ENCODE data around the gene SGCA. TPM values are rescaled to one million over a fixed set of nuclear protein-coding genes. Genes with fewer than 3 reads are reported as not detected.

SGCA gene
- 0.68 TPM for polyA plus RNA-seq (2012; ENCODE audit: missing spikeins)

DNA sequence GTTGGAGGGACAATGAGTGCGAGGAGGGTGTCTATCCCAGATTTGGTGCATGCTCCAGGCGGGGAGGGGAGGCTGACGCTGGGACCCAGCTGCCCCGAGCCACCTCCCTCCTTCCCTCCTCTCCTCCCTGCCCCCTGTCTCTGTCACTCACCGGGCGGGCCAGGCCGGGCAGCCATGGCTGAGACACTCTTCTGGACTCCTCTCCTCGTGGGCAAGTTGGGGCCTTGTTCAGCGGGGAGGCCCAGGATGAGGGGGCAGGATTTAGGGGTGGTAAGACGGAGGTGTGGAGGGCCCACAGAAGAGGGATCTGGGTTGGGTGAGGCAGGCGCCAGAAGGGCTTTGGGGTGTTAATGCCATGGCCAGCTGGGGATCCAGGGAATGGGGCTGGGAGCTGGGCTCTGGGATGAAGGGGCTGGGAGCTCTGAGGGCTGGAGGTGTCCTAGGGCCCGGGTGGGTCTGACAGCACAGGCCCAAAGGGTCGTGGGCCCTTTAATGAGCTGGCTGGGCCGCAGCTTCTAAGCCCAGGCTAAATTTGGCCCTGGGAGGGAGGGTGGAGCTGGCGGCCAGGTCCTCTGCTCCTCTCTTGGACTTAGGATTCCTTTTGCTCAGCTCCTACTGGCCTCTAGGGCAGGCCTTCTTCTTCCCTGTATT lies at the start of gene SGCA:
Gene SGCA, plus strand, starts transcription at position 139 of the 651 bp plus-strand sequence. Its CDS starts 36 bp downstream, at position 175.
- no peak for TF ChIP-seq TAF1 (IDR thresholded peaks at IDR 0.05; ENCODE audit: borderline replicate concordance, low read depth, low read length)
- TF ChIP-seq POLR2A (IDR thresholded peaks at IDR 0.05; ENCODE audit: low read depth, low read length), result no peak
- TF ChIP-seq POLR2AphosphoS5 (IDR thresholded peaks at IDR 0.05; ENCODE audit: low read depth, low read length), result no peak
- no peak for DNase-seq (ENCODE audit: insufficient read length)
- no peak for FAIRE-seq

DNA sequence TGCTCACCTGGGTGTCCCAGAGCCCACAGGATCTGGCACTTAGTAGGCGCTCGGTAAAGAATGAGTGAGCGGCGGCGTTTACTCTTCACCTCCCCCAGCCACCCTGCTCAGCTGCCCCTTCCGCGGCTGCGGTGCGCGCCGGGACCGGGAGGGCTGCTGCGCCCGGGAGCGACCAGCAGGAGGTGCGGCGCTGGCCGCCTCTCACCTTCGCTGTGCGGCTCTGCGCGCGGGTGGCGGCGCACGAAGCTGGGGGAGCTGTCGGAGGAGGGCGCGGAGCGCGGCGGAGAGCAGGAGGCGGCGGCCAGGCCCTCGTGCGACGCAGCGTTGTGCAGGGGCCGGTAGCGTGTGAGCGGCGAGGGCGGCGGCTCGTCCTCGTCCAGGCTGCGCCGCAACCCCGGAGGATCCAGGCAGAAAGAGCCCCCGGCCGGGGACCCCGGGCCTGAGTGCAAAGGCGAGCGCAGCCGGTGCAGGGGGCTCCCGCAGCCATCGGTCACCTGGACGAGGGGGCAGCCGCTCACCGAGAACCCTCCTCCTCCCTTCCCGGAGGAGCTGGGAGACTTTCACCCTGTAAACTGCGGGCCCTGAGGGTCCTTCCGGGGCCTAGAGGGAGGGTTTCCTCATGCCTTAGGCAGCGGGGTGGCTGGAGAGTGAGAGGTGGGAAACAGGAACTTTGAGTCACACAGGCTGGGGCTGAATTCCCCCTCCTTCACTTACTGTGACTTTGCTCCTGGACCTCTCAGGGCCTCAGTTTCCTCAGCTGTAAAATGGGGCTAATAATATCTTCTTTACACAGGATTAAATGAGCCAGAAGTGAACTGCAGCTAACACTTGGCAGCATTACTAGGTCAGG lies 48.4 kb upstream of the SGCA start:
- TF ChIP-seq TAF1 (IDR thresholded peaks at IDR 0.05; ENCODE audit: borderline replicate concordance, low read depth, low read length), result no peak
- peak; percentile 58 for DNase-seq (ENCODE audit: insufficient read length)
- FAIRE-seq, result no peak

DNA sequence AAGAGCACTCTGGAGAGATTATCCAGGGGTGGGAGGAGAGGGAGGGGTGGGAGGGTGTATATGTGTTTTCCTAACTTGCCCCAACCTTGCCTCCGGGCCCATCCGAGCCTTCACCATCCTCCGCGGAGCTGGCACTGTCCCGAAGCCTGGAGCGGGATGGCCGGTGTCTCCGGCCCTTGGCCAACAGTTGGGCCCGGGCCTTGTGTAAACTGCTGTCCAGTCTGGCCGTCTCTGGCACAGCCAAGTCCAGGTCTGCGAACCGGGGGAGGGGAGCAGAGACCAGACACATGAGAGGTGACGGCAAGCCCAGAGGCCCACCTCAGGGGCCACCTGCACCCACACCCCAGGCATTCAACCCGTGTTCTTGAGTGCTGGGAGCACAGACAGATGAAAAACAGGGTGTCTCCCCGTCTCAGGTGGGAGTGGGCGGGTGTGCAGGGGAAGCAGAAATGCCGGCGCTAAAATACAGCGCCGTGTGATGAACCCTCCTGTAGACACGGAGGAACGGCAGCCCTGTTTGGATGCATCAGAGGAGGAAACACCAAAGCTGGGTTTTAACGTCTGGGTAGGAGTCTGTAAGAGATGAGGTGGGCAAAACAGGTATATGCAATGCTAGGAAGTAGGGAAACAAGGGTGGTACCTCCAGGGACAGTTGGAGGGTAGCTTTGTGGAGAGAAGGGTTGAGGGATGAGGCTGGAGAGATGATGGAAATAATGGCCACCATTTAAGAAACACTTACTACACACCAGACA lies 47.6 kb upstream of the SGCA start:
- no peak for DNase-seq (ENCODE audit: insufficient read length)
- TF ChIP-seq POLR2AphosphoS5 (IDR thresholded peaks at IDR 0.05; ENCODE audit: low read depth, low read length) (no peak), POLR2A (IDR thresholded peaks at IDR 0.05; ENCODE audit: low read depth, low read length) (no peak), TAF1 (IDR thresholded peaks at IDR 0.05; ENCODE audit: borderline replicate concordance, low read depth, low read length) (no peak)
- no peak for FAIRE-seq

DNA sequence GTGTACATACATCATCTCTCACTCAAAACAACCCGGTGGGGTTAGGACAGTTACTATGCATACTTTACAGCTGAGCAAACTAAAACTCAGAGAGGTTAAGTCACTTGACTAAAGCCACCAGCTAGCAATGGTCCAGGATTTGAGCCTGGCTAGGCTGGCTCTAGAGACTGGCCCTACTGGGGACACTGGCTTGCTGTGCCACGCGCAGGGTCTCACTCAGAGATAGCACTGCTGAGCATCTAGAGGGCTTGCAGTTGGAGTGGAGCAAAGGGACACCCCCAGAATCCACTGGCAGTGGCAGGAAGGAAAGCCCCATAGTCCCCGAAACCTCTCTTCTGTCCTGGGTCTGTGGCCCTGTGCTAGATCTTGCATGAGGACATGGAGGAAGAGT lies 47.0 kb upstream of the SGCA start:
- FAIRE-seq, result no peak
- TF ChIP-seq POLR2A (IDR thresholded peaks at IDR 0.05; ENCODE audit: low read depth, low read length), result no peak
- no peak for TF ChIP-seq TAF1 (IDR thresholded peaks at IDR 0.05; ENCODE audit: borderline replicate concordance, low read depth, low read length)
- no peak for TF ChIP-seq POLR2AphosphoS5 (IDR thresholded peaks at IDR 0.05; ENCODE audit: low read depth, low read length)

DNA sequence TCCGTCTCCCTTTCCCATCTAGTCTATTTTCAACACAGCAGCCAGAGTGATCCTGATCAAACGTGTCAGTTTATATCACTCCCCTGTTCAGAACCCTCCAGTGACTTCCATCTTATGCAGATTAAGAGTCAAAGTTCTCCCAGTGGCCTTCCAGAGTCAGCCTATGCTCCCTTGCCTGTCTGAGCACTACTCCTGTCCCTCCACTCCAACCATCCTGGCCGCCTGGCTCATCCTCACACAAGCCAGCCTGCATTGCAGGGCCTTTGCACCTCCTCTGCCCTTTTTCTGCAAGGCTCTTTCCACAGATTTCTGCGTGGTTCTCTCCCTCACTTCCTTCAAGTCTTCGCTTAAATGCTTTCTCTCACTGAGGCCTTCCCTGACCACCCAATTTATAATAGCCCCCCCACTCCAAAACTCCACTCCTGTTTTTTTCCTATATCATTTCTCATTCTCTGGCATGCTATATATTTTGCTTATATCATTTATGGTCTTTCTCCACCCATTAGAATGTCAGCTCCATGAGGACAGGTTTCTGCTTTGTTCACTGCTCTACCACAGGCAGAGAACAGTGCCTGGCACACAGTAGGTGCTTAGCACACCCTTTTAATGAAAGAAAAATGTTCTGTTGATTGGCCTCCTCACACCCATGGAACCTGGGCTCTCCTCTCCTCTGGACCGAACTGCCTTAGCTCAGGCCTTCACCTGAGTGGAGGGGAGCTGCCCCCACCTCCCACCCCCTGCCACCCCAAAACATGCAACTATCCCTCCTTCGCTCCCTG lies 45.1 kb upstream of the SGCA start:
- DNase-seq (ENCODE audit: insufficient read length) (no peak), FAIRE-seq (no peak)
- TF ChIP-seq TAF1 (IDR thresholded peaks at IDR 0.05; ENCODE audit: borderline replicate concordance, low read depth, low read length) (no peak), POLR2A (IDR thresholded peaks at IDR 0.05; ENCODE audit: low read depth, low read length) (no peak), POLR2AphosphoS5 (IDR thresholded peaks at IDR 0.05; ENCODE audit: low read depth, low read length) (no peak)

More for the DNA sequence above, 47.0 kb upstream of the SGCA start:
- no peak for DNase-seq (ENCODE audit: insufficient read length)

DNA sequence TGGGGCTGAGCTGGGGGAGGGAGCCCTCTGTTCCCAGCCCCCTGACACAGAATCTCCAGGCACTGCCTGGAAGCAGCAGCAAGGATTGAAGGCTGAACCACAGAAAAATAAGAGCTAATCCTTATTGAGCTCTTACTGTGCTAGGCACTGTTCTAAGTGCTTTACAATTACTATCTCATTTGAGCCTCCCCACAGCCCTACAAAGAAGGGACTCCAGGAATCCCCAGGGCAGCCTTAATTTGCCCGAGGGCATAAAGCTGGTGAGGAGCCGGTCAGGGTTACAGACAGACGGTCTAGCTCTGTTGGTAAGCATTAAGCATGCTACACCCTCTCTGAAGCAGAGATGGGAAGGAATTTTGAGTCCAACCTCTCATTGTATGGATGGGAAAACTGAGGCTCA lies 42.9 kb upstream of the SGCA start:
- TF ChIP-seq POLR2AphosphoS5 (IDR thresholded peaks at IDR 0.05; ENCODE audit: low read depth, low read length) (no peak), TAF1 (IDR thresholded peaks at IDR 0.05; ENCODE audit: borderline replicate concordance, low read depth, low read length) (no peak), POLR2A (IDR thresholded peaks at IDR 0.05; ENCODE audit: low read depth, low read length) (no peak)
- no peak for FAIRE-seq
- DNase-seq (ENCODE audit: insufficient read length), result no peak

DNA sequence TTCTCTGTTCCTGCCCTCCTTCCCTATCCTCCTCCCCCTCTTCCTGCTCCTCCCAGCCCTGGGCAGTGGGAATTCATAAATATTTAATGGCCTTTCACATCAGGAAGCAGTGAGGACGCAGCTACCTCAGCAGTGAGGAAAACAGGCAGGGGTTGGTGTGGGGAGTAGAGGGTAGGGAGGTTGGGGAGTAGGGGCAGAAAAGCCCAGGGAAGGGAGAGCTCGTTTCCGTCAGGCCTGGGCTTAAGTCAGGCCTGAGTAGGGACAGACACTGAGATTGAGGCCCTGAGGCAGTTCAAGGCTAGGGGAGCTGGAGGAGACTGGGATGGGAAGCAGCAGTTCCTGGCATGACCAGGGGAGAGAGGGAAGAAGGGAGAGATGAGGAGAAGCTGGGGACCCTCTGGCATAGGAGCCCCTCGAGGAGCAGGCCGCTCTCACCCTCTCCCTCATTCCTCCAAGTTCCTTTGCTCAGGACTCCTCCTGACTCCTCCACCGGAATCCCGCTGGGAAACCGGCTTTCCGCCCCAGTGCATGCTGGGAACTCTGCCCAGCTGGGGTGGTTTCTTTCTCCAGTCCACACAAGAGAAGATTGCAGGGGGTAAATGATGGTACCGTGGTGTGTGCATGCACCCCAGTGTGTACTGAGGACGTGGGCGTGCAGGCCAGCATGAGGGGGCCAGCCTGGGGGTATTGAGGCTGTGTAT lies 42.0 kb upstream of the SGCA start:
- DNase-seq (ENCODE audit: insufficient read length) (no peak), FAIRE-seq (no peak)
- no peak for TF ChIP-seq POLR2A (IDR thresholded peaks at IDR 0.05; ENCODE audit: low read depth, low read length)
- TF ChIP-seq POLR2AphosphoS5 (IDR thresholded peaks at IDR 0.05; ENCODE audit: low read depth, low read length), result no peak
- TF ChIP-seq TAF1 (IDR thresholded peaks at IDR 0.05; ENCODE audit: borderline replicate concordance, low read depth, low read length), result no peak

DNA sequence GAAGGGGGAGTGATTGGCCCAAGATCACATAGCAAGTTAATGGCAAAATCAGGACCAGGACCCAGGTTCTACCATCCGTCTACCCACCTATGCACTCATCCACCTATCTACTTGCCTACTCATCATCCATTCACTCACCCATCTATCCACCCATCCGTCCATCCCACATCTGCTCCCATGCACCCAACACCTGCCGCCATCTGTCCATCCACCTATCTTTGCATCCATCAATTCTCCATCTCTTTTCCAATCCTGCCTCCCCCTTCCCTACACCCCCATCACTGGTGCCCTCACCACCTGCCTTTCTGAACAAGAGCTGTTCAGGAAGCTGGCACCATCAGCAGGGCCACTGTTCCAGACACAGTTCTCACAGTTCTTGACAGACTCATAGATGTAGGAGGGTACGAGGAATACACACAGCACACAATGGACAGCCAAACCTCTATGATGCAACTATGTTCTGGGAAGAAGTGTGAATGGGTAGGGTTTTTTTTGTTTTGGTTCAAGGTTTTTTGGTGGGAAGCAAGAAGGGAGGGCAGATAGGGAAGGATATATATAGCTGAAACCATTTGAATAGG lies 40.3 kb upstream of the SGCA start:
- TF ChIP-seq POLR2A (IDR thresholded peaks at IDR 0.05; ENCODE audit: low read depth, low read length) (no peak), TAF1 (IDR thresholded peaks at IDR 0.05; ENCODE audit: borderline replicate concordance, low read depth, low read length) (no peak), POLR2AphosphoS5 (IDR thresholded peaks at IDR 0.05; ENCODE audit: low read depth, low read length) (no peak)
- FAIRE-seq (no peak), DNase-seq (ENCODE audit: insufficient read length) (no peak)

DNA sequence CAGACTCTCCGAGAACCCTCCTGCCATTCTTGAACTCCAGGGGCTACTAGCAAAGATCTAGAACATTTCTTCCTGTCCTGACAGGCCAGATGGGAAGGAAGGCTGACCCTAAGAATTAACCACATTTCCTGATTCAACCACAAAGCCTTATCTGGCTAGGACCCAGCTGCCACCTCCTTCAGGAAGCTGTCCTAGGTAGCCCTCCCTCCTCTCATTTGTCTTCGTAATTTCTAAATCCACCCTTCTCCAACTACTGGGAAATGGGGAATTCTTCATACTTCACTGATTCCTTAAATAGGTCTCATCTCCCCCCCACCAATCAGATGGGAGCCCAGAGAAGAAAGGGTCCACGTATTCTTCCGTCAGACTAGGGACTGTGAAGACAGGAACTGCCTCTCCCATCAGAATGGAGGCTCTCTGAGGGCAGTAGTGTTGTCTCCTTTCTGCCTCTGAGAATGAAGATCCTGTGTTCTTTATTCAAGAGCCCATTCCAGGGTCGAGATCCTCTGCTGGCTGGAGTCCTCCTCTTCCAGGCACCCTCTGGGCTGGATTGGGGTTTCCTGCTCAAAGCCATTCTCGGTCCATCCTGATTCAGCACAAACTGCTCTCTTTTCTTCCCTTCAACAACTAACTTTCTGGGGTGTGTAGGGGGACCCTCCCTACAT lies 38.0 kb upstream of the SGCA start:
- TF ChIP-seq POLR2AphosphoS5 (IDR thresholded peaks at IDR 0.05; ENCODE audit: low read depth, low read length), result no peak
- no peak for TF ChIP-seq POLR2A (IDR thresholded peaks at IDR 0.05; ENCODE audit: low read depth, low read length)
- no peak for TF ChIP-seq TAF1 (IDR thresholded peaks at IDR 0.05; ENCODE audit: borderline replicate concordance, low read depth, low read length)
- FAIRE-seq (peak; percentile 17), DNase-seq (ENCODE audit: insufficient read length) (no peak)
